ENCODE measurements around the gene SH3GLB2.
"Not testable (repeated sequence)": the region's sequence is repeated elsewhere in the genome, so short reads cannot be mapped to it uniquely, and the experiment has no call there.

Gene SH3GLB2

DNA sequence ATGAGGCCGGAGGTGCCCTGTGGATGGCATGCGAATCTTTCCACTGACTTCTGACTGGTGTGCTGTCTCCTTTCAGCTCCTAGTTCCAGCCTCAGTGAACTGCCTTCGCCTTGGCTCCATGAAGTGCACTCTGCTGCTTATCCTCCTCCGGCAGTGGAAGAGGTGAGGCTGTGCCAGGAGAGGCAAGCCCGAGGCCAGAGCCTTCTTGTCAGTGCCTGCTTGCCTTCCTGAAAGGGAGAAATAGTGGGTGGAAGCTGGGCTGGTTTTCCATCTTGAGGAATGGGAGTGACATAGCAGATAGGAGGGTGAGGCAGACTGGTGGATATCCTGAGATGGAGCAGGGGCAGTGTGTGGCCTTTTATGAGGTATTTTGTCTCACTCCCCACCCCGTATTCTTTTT, 29.7 kb downstream of the SH3GLB2 start:
- no peak for DNase-seq (ENCODE audit: low read depth)

- no peak for DNase-seq (ENCODE audit: low read depth)
Measured at GRCh38 chr9:128995791-128996190, 32.3 kb downstream of the SH3GLB2 start.

- no peak for DNase-seq (ENCODE audit: low read depth)
Measured at GRCh38 chr9:128992995-128993394, 35.1 kb downstream of the SH3GLB2 start.

GRCh38 chr9:128987805-128988204, 40.3 kb downstream of the SH3GLB2 start:
- no peak for DNase-seq (ENCODE audit: low read depth)

DNA sequence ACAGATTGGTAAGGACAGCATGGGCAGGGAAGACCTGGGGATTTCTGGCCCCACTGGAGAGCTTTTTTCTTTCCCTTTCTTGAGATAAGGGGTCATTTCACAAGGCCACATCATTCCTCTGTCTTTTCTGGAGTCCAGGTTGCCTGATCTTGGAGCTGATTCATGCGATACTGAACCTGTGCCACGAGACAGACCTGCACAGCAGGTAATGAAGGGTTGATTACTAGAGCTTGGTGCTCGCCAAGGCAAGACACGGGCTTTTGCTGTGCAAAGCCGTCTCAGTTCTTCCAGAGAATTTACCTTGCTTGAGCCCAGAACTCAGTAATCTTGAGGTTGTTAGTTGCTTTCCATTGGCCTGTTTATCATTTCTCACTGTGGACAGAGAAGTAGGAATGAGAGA, 41.5 kb downstream of the SH3GLB2 start:
- no peak for DNase-seq (ENCODE audit: low read depth)

DNA sequence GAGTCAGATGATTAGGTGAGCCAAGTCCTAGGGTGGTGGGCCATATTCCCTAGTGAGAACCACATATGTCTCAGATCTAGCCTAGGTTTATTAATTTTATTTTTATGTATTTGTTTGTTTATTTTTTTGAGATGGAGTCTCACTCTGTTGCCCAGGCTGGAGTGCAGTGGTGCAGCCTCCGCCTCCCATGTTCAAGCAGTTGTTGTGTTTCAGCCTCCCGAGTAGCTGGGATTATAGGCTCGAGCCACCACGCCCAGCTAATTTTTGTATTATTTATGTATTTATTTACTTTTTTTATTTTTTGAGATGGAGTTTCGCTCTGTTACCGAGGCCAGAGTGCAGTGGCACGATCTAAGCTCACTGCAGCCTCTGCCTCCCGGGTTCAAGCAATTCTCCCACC, 44.6 kb downstream of the SH3GLB2 start:
- DNase-seq (ENCODE audit: low read depth), result no peak

DNA sequence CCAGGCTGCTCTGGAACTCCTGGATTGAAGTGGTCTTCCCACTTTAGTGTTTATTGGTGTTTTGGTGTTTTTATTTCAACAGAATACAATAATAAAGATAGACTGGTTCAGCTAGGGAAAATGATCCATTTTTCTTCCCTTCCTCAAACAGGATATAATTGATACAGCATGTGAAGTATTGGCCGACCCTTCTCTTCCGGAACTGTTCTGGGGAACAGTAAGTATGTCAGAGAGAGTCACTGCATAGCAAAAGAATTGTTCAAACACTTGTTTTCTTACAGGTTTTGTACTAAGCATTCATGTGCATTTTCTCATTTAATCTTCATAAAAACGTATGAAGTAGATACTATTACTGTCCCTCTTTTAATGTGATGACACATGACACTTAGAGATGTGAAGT, 49.0 kb downstream of the SH3GLB2 start:
- DNase-seq (ENCODE audit: low read depth), result no peak

GRCh38 chr9:128972956-128973355, 55.2 kb downstream of the SH3GLB2 start:
- no peak for DNase-seq (ENCODE audit: low read depth)

DNA sequence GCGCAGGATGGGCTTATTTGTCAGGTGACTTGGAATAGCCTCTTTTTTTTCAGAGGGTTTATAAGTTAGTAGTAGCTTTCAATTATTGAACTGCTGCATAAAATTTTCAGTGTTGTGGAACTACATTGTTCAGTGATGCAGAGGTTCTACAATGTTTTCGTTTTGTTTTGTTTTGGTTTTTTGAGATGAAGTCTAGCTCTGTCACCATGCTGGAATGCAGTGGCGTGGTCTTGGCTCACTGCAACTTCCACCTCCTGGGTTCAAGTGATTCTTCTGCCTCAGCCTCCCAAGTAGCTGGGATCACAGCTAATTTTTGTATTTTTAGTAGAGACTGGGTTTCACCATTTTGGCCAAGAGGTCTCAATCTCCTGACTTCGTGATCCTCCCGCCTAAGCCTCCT, 58.6 kb downstream of the SH3GLB2 start:
- DNase-seq (ENCODE audit: low read depth), result no peak

DNA sequence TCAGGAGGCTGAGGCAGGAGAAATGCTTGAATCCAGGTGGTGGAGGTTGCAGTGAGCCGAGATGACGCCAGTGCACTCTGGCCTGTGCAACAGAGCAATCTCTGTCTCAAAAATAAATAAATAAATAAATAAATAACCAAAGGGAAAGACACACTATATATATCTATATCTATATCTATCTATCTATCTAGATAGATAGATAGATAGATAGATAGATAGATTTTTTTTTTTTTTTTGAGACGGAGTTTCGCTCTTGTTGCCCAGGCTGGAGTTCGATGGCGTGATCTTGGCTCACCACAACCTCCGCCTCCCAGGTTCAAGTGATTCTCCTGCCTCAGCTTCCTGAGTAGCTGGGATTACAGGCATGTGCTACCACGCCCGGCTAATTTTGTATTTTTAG, 66.7 kb downstream of the SH3GLB2 start:
- not testable (repeated sequence) for DNase-seq (ENCODE audit: low read depth)

Data from activated T-helper 9 cell treated with anti-CD3 and anti-CD28 coated beads, Interleukin-2, amount 50 U/mL, for 16 hours (primary cell).